NCI-H187 (cell line): ENCODE data around the gene OPN1SW.

Experiments used
- DNase-seq, 2 experiments: peaks; one replicate each; lab custom pipeline; 2025; lab: John Stamatoyannopoulos, UW

Gene OPN1SW

GRCh38 chr7:128793181-128793547 lies 17.6 kb upstream of the OPN1SW start:
- DNase-seq: no peak

GRCh38 chr7:128792471-128793180 lies 17.0 kb upstream of the OPN1SW start:
- DNase-seq: no peak

- DNase-seq: no peak
These were observed 16.4 kb upstream of the OPN1SW start for GRCh38 chr7:128791972-128792327.

- DNase-seq: peak in 1 of 2 experiments; percentile 46
These were observed 15.8 kb upstream of the OPN1SW start, which contains the start of gene CCDC136 for GRCh38 chr7:128791121-128791971. CCDC136 (plus strand) TSS chr7:128791968; CDS start chr7:128792412, 444 bp downstream.

- DNase-seq: no peak
These were observed 14.9 kb upstream of the OPN1SW start for GRCh38 chr7:128790315-128791041.

GRCh38 chr7:128788446-128789412 lies 13.1 kb upstream of the OPN1SW start:
- DNase-seq: no peak

GRCh38 chr7:128785738-128786137 lies 10.1 kb upstream of the OPN1SW start:
- no peak for DNase-seq

GRCh38 chr7:128783143-128783861 lies 7.7 kb upstream of the OPN1SW start:
- no peak for DNase-seq

- no peak for DNase-seq
These were observed 6.3 kb upstream of the OPN1SW start for GRCh38 chr7:128781851-128782250.

GRCh38 chr7:128781126-128781525 lies 5.5 kb upstream of the OPN1SW start:
- DNase-seq: no peak

- no peak for DNase-seq
These were observed 3.4 kb upstream of the OPN1SW start for GRCh38 chr7:128778946-128779345.

GRCh38 chr7:128777156-128778123 lies 1.8 kb upstream of the OPN1SW start:
- no peak for DNase-seq

GRCh38 chr7:128774921-128775320 lies 673 bp downstream of the OPN1SW start:
- no peak for DNase-seq

- no peak for DNase-seq
These were observed 1.4 kb downstream of the OPN1SW start for GRCh38 chr7:128774029-128774689.

GRCh38 chr7:128773604-128774003 lies 2.0 kb downstream of the OPN1SW start:
- no peak for DNase-seq

GRCh38 chr7:128770233-128770632 lies 5.4 kb downstream of the OPN1SW start:
- DNase-seq: no peak

- DNase-seq: no peak
These were observed 8.0 kb downstream of the OPN1SW start for GRCh38 chr7:128767475-128768110.

GRCh38 chr7:128763541-128763940 lies 12.1 kb downstream of the OPN1SW start:
- no peak for DNase-seq

GRCh38 chr7:128759242-128759641 lies 16.4 kb downstream of the OPN1SW start:
- DNase-seq: no peak
